Measurements from ENCODE around the gene PSMG3.
"Not testable (repeated sequence)": the region's sequence is repeated elsewhere in the genome, so short reads cannot be mapped to it uniquely, and the experiment has no call there.

PSMG3 gene

DNA sequence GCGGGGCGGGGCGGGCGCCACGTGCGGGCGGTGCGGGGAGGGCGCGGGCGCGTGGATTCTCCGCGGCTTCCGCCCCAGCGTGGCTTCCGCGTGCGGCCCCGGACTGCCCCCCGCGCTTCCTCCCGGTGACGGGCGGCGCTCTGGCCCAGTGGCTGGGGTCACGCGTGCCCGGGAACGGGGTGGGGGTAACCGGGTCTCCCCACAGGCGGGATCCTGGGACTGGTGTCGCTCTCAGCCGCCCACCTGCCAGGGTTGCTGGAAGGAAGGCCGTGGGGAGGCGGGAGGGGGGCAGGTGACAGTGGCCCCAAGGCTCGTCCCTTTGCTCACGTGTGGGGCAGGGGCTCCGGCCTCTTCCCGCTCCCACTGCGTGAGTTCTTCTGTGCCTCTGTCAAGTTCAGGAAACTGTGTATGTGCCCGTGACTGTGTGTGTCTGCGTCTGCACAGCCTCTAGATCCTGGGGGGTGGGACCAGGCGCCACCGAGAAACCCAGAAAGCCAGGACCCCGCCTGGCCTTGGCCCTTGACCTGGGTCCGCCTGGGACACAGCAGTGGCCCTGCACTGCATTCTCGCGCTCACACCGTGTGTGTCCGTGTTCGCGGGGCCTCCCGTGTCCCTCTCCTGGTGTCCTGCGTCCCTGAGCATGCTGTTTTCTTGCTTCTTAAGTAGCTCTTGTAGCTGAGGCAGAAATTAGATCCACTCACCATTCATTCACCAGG, 38.4 kb downstream of the PSMG3 start:
- no peak for DNase-seq

DNA sequence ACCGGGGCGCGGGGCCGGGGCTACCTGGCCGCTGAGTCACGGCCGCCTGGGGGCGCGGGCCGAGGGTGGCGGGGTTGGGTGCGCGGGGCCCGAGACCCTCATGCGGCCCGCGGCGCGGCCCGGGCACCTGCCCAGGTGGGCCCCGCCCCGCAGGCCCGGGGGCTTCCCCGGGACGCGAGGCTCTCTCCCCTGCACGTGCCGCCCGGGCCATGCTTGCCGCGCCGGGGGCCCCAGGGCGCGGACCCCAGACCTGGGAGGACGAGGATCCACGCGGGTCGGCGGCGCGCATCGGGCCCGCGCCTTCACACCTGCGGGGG, 38.9 kb downstream of the PSMG3 start:
- no peak for DNase-seq

DNA sequence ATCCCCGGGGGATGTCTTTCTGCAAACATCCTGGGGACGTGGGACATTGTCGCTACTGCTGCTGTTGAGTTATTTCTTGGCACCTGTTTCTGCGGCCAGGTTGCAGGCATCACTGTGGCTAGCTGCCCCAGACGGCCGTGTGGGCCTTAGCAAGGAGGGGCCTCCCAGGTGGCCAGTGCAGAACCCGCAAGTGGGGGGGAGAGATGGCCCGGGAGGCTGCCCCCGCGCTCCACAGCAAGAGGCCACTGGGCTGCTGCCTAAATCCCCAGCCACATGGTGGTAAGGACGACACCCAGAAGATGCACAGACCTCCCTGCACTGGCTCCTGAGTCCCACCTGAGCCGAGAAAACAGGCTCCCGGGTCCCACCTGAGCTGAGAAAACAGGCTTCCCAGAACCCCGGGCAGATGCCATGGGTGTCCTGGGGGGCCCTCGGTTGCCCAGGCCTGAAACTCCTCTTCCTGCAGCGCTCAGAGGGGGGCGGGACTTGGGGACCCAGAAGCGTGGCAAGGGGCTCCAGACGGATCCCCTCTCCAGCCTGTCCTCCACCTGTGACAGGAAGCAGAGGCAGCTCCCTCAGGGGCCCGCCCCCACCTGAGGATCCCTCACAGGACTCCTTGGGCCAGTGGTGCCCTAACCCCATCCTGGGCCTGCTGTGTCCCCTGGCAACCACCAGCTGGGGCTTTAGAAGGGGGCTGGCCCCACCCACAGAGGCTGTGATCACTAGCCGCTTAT, 40.3 kb downstream of the PSMG3 start:
- DNase-seq = no peak

DNA sequence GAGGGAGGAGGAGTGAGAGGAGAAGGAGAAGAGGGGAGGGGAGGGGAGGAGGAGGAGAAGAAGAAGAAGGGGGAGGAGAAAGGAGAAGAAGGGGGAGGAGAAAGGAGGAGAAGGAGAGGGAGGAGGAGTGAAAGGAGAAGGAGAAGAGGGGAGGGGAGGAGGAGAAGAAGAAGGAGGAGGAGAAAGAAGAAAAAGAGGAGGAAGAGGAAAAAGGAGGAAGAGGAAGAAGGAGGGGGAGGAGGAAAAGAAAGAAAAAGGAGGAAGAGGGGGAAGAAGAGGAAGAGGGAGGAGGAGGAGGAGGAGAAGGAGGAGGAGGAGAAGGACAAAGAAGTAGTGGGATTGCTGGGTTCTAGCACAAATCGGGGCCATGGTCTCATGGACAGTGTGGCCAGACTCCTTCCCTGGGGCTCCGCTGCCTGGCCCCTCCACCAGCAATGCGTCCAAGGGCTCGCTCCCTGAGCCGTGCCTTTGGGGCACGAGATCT, 43.5 kb downstream of the PSMG3 start:
- DNase-seq = no peak

DNA sequence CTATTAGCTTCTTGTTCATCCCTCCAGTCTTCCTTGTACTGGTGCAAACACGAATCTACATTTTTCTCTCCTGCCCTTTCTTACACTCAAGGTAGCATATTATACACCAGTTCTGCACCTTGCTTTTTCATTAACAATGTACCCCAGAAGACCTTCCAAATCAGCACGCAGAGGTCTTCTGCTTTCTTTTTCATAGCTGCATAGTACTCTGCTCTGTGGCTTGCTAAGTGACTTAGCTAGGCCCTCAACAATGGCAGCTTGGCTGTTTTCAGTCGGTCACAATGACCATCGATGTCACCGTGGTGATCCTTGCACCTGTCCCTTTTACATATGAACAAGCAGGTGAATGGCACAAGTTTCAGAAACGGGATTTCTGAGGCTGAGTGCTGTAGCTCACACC, 44.4 kb downstream of the PSMG3 start:
- no peak for DNase-seq

DNA sequence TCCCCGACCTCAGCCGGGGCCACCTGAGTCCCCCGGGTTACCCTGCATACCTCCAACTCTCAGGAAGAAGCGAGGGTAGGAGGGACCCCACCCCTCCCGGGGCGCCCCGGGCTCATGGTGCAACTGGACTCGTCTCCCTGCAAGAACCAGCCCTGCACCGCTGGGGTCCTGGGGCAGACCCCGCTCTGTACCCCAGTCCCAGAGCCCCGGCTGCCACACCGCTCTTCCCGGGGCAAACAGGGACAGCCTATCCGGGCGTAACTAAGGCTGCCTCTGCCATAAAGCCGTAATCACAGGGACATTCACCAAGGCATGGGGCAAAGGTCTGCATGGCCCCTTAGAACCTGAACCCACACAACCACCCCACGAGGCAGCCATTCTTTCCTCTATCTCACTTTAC, 46.0 kb downstream of the PSMG3 start:
- no peak for DNase-seq

DNA sequence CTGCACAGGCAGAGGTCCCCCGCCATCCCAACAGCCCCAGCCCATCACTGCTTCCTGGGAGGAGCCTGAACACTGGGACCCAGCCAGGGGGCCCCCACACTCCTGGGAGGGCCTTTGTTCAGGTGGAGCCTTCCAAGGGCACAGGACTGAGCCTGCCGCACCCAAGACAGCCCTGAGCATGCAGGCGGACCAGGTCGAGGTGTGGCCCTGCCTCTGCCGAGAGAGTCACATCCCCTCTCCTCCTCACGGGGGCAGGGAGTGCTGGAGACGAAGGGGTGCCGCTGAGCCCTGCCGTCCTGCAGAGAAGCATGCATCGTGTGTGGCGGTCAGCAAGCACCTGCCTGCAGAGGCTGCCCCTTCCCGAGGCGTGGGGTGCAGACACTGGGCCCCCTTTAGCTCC, 46.6 kb downstream of the PSMG3 start:
- DNase-seq = no peak

DNA sequence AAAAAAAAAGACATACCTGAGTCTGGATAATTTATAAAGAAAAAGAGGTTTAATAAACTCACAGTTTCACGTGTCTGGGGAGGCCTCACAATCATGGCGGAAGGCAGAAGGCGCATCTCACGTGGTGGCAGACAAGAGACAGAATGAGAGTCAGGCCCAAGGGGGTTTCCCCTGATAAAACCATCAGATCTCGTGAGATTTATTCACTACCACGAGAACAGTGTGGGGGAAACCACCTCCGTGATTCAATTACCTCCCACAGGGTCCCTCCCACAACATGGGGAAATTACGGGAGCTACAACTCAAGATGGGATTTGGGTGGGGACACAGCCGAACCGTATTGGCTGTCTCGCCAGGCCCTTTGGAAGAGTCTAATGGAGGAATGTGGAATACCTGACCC, 48.4 kb downstream of the PSMG3 start:
- DNase-seq = no peak

DNA sequence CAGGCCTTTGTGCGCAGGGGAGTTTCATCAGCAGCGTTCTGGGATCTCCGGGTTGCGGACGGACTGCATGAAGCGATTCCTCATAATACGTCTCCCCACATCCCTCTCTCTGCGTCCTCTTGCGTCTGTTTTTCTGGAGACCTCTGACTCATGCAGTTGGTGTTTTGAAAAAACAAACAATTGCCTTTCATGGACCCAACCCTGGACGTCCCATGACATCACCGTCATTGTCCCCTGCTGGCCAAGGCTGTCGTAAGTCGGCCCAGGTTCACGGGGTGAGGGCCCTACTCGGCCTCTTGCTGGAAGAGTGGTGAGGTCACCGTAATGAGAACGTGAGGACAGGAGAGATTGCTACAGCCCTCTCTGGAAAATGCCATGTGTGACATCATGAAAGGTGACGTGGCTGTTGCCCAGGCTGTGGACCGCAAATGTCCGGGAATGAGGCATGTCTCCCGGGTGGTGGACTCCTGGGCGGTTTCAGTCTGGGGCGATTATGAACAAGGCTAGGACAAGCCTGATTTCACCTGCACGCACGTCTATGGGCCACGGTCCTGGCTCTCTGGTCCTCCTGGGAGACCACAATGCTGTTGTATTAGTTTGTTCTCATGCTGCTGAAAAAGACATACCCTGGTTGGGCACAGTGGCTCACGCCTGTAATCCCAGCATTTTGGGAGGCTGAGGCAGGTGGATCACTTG, 49.1 kb downstream of the PSMG3 start:
- no peak for DNase-seq

DNA sequence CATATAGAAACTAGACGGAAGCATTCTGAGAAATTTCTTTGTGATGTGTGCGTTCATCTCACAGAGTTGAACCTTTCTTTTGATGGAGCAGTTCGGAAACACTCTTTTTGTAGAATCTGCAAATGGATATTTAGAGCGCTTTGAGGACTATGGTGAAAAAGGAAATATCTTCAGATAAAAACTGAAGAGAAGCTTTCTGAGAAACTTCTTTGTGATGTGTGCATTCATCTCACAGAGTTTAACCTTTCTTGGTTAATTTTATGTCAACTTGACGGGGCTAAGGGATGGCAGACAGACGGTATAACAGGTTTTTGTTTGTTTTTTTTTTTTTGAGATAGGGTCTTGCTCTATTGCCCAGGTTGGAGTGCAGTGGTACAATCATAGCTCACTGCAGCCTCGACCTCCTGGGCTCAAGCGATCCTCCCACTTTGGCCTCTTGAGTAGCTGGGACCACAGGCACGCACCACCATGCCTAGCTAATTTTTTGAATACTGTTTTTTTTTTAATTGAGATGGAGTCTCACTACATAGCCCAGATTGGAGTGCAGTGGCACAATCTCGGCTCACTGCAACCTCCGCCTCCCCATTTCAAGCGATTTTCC, 50.4 kb downstream of the PSMG3 start:
- not testable (repeated sequence) for DNase-seq
